GM21619 (cell line): ENCODE data around the gene NRN1.
"Not testable (repeated sequence)": the region's sequence is repeated elsewhere in the genome, so short reads cannot be mapped to it uniquely, and the experiment has no call there.

ENCODE experiments used
- ATAC-seq: cut with Tn5 transposase; IDR thresholded peaks from one replicate; pipeline ENCODE4 v1.9.1; 2021; ENCODE audit not compliant: unreplicated experiment

NRN1 gene

DNA sequence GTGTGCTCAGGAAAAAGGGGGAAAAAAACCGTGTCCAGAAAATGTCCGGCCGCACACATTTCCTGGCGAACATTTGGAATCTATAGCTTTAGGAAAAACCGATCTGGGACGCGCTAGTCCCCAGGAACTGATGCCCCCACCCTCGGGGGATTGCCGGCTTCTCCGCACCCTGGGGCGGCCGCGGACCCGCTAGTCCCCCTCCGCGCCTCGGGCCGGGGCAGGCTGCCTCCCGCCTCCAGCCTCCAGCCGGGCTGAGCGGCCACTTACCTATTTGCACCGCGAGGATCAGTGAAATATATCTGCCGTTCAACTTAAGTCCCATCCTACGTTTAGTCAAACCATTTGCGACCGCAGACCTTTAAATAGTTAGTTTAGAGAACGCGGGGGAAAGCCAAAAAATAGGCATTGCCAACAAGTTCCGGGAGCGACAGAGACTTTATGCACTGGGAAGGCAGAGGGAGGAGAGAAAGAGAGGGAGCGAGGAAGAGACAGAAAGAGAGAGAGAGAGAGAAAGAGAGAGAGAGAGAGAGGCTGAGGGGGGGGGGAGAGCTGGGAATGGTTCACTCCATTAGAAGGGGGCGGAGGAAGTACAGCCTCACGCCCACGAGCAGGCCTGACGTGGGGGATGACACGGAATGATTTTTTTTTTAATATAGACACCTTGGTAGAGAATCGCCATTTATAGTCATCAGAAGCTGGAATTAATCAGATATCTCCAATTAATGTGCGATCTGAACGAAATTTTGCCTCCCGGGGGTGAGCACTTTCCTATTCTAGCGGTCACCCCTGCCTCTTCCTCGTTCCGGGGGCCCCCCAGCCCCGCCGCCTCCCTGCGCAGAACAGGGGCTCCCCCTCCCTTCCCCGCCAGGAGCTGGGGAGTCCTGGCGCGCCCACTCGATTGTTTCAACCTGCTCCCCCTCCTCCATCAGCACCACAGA lies at the start of gene NRN1:
Gene NRN1, minus strand, starts transcription at position 498 of the 938 bp plus-strand sequence. Its CDS starts 176 bp downstream, at position 322.
- no peak for ATAC-seq

DNA sequence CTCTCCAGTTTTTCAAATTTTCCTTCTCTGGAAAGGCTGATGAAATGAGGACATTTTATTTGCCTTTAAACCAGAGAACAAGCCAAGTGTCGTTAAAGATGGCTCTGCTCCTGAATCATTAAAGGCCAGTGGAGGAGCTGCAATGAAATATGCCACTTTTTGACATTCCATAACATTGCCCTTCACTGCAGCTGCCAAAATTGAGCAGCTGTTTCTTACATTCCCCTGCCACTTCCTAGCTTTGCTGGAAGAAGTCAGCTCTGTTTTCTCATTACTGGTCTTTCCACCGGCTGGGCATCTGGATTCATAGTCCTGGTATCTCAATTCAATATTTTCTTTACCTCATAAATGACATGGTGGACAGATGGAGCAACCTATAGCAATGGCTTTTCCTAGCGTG lies 45.5 kb upstream of the NRN1 start:
- no peak for ATAC-seq

GRCh38 chr6:6046716-6047115 lies 40.0 kb upstream of the NRN1 start:
- no peak for ATAC-seq

DNA sequence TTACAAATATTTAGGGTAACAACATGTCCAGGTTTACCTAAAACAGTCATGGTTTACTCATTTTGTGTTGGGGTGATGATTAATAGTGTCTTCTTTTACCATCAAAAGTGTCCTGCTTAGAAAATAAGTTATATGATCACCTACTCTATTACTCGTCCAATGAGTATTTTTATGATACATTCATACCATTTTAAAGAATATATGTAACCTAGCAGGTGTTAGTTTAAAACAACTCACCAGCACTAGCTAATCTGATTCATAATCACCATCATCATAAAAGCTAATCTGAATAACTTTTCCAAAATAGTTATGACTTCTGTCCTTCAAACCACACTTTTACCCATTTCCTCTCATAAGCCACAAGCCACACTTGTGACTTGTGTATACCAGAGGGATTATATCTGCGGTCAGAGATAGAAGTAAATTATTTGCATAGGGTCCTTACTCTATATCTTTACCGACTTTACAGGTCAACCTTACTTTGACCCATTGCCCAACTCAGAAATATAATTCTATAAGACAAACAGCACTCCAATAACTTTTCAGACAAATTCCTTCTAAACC lies 33.3 kb upstream of the NRN1 start:
- ATAC-seq, result peak; percentile 50

GRCh38 chr6:6037179-6037578 lies 30.5 kb upstream of the NRN1 start:
- no peak for ATAC-seq

DNA sequence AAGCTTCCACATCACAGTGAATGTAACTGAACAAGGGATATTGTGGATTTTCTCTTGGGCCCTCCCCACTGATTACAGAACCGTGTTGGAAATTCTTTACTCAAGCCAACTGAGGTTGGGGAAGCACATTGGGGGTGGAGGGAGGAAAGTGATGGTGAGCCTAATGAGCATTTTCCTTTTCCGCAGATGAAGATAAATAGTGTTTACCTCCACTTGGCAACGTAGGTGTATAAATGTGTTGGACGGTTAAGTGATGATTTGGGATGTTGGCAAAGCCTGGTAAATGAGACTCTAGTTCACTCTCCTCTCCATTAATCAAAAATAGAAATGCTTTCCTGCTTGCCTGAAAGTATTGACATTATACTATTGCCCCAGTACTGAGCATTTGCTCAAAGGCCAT lies 27.1 kb upstream of the NRN1 start:
- no peak for ATAC-seq

DNA sequence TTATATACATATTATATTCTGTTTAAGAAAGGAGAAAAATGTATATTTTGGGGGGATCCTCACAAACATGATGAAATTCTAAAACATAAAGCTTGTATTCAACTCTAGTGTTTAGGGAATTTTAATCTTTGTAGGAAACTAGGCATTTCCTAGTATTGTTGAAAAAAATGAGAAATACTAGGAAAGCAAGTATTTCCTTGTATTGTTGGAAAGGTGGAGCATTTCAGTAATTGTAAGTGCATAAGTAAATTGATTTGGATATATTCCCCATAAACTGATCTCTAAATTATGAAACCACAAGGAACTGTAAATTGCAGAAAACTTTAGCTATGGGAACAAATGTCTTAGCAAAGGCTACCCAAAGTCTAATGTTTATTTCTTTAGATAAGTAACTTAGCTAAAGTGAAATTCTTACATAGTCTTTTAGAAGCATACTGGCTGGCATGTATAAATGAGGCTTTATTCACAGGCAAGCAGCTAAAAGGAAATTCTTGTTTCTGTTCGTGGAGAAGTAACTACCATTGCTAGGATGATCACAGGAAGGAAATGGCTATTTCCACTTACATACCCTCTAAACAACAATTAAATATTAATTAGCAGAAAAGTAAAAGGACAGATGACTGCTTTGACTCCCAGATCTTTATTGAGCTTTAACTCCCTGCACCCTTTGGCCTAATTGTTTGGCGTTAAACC lies 19.9 kb upstream of the NRN1 start:
- no peak for ATAC-seq

- ATAC-seq, result no peak
These were observed 19.0 kb upstream of the NRN1 start for GRCh38 chr6:6025736-6026135.

DNA sequence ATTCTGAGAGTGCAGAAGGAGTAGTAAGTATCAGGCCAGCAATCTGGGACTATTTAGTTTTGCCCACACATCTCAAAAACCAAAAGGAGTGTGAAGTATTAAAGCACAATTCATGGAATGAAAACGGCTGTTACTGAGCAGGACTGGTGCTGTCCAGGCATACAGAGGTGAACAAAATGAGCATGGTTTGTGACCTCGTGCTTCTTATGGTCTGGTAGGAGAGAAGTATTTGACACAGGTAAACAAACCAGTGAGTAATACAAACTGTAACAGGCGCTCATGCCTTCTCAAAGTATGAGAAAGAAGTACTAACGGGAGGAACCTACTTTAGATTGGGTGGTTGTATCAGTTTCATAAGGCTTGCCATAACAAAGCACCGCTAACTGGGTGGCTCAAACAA lies 17.5 kb upstream of the NRN1 start:
- ATAC-seq, result no peak

GRCh38 chr6:6022841-6023240 lies 16.1 kb upstream of the NRN1 start:
- ATAC-seq, result not testable (repeated sequence)

DNA sequence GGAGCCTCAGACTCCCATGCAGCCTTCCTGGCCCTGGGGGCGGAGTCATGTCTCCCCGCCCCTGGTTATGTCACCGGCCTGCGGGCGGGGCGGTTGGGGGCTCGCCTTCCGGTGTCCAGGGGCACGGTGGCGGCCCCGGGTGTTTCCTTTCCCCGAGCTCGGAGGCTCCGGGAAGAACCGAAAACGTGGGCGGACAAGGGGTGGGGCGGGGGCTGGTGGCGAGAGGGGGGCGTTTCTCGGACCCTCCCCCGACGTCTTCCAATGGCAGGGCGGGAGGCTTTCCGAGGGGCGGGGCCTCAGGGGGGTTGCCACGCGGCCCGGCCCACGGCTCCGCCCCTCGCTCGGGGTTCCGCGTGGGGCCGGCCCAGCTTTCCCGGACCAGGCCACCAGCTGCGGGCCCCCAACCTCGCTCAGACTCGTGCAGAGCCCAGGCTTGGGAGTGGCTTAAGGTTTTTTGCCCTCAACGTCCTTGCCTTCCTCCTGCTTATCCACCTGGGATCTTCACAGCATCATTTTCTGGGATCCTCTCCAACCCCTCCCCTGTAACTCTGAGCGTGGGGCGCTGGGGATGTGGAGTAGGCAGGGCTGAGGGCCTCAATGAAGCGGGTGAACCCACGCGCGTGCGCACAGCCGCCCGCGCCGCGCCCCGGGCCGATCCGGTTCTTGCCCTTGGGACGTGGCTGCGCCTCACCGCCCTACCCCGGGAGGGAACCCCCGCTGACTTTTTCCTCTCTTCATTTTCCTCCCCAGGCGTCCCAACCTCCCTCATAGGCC lies 2.1 kb upstream of the NRN1 start:
- ATAC-seq, result peak; percentile 73

DNA sequence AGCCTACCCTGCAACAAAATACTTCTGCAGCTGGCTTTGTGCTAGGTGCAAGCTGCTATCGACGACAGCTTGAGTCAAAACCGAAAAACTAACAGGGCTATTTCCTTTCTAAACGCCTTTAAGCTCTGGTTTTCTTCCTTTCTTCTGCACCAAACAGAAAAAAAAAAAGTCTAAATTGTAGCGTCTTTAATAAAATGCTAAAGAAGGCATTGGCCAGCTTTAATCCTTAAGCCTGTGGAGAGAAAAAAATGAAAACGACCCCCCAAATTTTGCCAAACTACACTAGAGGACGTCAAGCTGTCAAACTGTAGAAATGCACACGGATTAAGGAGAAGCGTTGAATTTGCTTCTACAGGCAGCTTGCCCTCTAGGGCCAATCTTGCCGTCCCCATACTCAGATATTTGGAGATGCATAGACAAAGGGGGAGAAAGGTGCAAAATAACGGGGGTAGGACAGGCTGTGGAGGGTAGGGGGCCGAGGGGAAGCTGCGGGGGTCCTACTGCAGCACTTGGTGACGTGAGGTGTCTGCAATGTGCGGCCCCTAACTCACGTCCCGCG lies 1.4 kb upstream of the NRN1 start:
- ATAC-seq, result peak; percentile 17

DNA sequence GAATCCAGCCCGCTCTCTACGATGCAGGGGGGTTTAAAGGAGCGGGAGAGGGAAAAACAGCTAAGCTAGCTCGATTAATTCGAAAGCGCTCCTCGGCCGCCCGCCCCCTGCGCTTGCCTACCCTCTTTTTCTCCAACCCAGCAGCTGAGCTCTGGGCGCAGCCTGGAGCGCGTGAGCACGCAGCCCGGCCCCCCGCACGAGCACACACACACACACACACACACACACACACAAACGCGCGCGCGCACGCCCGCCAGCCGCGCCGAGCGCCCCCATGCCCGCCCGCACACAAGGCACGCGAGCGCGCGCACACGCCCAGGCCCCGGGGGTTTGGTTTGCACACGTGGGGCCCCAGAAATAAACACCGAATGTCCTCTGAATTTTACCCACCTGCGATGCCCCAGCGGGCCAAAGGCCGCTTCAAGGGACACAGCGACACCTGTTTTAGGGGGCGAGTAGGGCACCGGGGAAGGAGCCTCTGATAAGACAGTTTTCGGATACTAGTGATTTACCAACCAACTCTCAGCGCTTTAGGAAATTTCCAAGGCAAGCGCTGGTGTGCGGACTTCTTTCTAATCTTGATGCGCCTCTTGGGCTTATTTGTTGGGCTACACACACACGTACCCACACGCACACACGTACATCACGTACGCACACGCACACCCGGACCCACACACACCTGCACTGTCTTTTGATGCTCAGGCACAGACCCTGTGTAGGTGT lies 802 bp upstream of the NRN1 start:
- ATAC-seq, result no peak

GRCh38 chr6:6006006-6006427 lies 708 bp downstream of the NRN1 start:
- no peak for ATAC-seq

DNA sequence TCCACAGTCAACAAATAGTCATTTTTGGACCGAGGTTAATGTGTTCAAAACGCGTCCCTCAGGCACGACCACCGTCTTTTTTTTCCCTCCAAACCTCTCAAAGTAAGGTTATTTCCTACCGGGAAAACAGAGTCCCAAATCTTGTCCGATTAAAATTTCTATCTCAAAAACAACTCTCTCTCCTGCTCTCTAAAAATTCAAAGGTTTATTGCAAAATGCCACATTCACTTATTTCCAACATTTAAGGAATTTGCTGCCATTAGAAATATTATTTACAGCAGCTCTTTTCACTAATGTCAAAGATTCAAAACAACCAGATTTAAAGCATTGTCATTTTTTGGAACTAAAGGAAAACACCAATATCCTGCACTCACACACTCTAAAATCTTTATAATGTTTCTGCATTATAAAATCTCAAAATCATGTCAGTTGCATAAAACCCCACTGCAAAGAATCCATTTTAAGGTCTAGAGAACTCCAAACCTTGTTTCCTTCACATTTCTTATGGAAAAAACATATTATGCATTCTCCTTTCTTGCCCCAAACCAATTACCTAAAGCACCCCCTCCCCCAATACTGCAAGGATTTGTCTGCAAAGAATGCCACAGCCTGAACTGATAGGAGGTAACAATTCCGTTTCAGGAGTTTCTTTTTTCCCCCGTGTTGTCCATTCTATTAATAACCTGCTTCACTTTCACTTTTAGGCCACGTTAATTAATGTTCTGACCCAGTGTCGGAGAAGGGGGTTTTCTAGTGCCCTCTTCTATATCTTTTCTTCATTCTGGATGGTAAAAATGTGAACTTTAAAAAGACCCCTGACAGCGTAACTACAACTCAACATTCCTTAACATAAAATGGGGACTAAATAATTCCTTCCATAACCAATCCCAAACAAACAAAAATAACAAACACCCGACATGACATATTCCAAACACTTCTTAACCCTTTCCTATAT lies 1.4 kb downstream of the NRN1 start:
- no peak for ATAC-seq

- ATAC-seq, result no peak
These were observed 2.2 kb downstream of the NRN1 start for GRCh38 chr6:6004390-6004995.

- ATAC-seq, result no peak
These were observed 2.9 kb downstream of the NRN1 start for GRCh38 chr6:6003621-6004366.
